Vagina (tissue), 2 donors: Measurements from ENCODE around the gene NCCRP1. TPM values are rescaled to one million over a fixed set of nuclear protein-coding genes. Genes with fewer than 3 reads are reported as not detected.

ENCODE experiments used
- DNase-seq, 2 donors: peaks; one replicate each; pipeline ENCODE4 v3.0.0-alpha.2; 2017; ENCODE audit errors: extremely low spot score in 2 of 2
- H3K27ac ChIP-seq: fragments of 200-600 bp; sonication (generic); one replicate; pipeline ENCODE4 v1.5.1; 2019
- H3K27me3 ChIP-seq: fragments of 200-600 bp; sonication (generic); one replicate; pipeline ENCODE4 v1.5.1; 2019
- H3K36me3 ChIP-seq, 2 donors: fragments of 200-600 bp; sonication (generic); one replicate each; pipeline ENCODE4 v1.5.1; 2017 to 2019
- H3K4me1 ChIP-seq: fragments of 200-600 bp; sonication (generic); one replicate; pipeline ENCODE4 v1.5.1; 2019
- H3K4me3 ChIP-seq, 2 donors: fragments of 200-600 bp; sonication (generic); 1 replicate in 1 of 2; 2 replicates in 1 of 2; pipeline ENCODE4 v1.5.1; 2016 to 2019
- H3K9me3 ChIP-seq: fragments of 200-600 bp; sonication (generic); one replicate; pipeline ENCODE4 v1.5.1; 2019
- CTCF ChIP-seq, 3 experiments: fragments of 450-650 bp in 2 of 3; fragments of 200-600 bp in 1 of 3; sonication (generic) in 1 of 3; IDR thresholded peaks; one replicate each; pipeline ENCODE4 v1.5.1; 2017 to 2019; ENCODE audit warnings: antibody characterized with exemption in 3 of 3, mild to moderate bottlenecking in 2 of 3, moderate library complexity in 2 of 3
- POLR2A ChIP-seq, 2 donors: fragments of 450-650 bp; IDR thresholded peaks; one replicate each; pipeline ENCODE4 v1.6.1; 2017; ENCODE audit warnings: antibody characterized with exemption in 2 of 2, mild to moderate bottlenecking in 2 of 2, moderate library complexity in 2 of 2
- POLR2AphosphoS5 ChIP-seq, 2 donors: sonication (generic); formaldehyde crosslinking; IDR thresholded peaks; one replicate each; pipeline ENCODE4 v1.9.0; 2017; ENCODE audit warnings: antibody characterized with exemption in 2 of 2, mild to moderate bottlenecking in 2 of 2, low read depth in 1 of 2; ENCODE audit not compliant: insufficient read depth in 1 of 2
- intact Hi-C: fragments of 100-400 bp; cut with DNase I; formaldehyde crosslinking; loops from one replicate; pipeline ENCODE4 v1.15.1; 2023
- total RNA-seq: library from RNA; depleted of rRNA; stranded (reverse); fragments of >200 nt; gene quantifications from one replicate; pipeline ENCODE4 v1.2.3, GENCODE V29; 2016

The NCCRP1 gene
- total RNA-seq, 1 donor from 2014 or later, result 41.7 TPM

- H3K27ac ChIP-seq, result no peak overlapping the region
- H3K27me3 ChIP-seq, result no peaks in the 10 kb centered on the region
- no peaks in the 10 kb centered on the region for H3K4me1 ChIP-seq
- no peak overlapping the region for H3K4me3 ChIP-seq
- no peaks in the 10 kb centered on the region for H3K9me3 ChIP-seq
- TF ChIP-seq POLR2AphosphoS5 (IDR thresholded peaks at IDR 0.05; ENCODE audit: insufficient read depth in 1 of 2, low read depth in 1 of 2) (no peak), POLR2A (IDR thresholded peaks at IDR 0.05) (no peak)
- H3K36me3 ChIP-seq, result no peaks in the 10 kb centered on the region
- no peak for DNase-seq
- intact Hi-C loops, result no loop called here
Measured at GRCh38 chr19:39223703-39224279, 27.0 kb downstream of the NCCRP1 start.

- Histone ChIP-seq H3K9me3 (no peaks in the 10 kb centered on the region), H3K36me3 (no peaks in the 10 kb centered on the region), H3K27ac (no peak overlapping the region), H3K4me1 (no peaks in the 10 kb centered on the region), H3K27me3 (no peaks in the 10 kb centered on the region), H3K4me3 (no peak overlapping the region)
- intact Hi-C loops, result no loop called here
- TF ChIP-seq POLR2AphosphoS5 (IDR thresholded peaks at IDR 0.05; ENCODE audit: insufficient read depth in 1 of 2, low read depth in 1 of 2) (no peak), POLR2A (IDR thresholded peaks at IDR 0.05) (no peak), CTCF (IDR thresholded peaks at IDR 0.05) (no peak)
- no peak for DNase-seq
Measured at GRCh38 chr19:39224910-39225309, 28.1 kb downstream of the NCCRP1 start.

- Histone ChIP-seq H3K4me1 (no peaks in the 10 kb centered on the region), H3K9me3 (no peaks in the 10 kb centered on the region), H3K27ac (no peak overlapping the region), H3K36me3 (no peaks in the 10 kb centered on the region), H3K27me3 (no peaks in the 10 kb centered on the region), H3K4me3 (no peak overlapping the region)
- intact Hi-C loops, result no loop called here
- no peak for TF ChIP-seq POLR2AphosphoS5 (IDR thresholded peaks at IDR 0.05; ENCODE audit: insufficient read depth in 1 of 2, low read depth in 1 of 2)
- TF ChIP-seq CTCF (IDR thresholded peaks at IDR 0.05), result no peak
- no peak for TF ChIP-seq POLR2A (IDR thresholded peaks at IDR 0.05)
- no peak for DNase-seq
Measured at GRCh38 chr19:39230096-39230764, 33.5 kb downstream of the NCCRP1 start.

- no peaks in the 10 kb centered on the region for H3K27me3 ChIP-seq
- no peaks in the 10 kb centered on the region for H3K9me3 ChIP-seq
- H3K4me1 ChIP-seq, result no peaks in the 10 kb centered on the region
- no peak overlapping the region for H3K4me3 ChIP-seq
- no peak for TF ChIP-seq POLR2AphosphoS5 (IDR thresholded peaks at IDR 0.05; ENCODE audit: insufficient read depth in 1 of 2, low read depth in 1 of 2)
- TF ChIP-seq CTCF (IDR thresholded peaks at IDR 0.05), result no peak
- TF ChIP-seq POLR2A (IDR thresholded peaks at IDR 0.05), result no peak
- no peak for DNase-seq
- no peaks in the 10 kb centered on the region for H3K36me3 ChIP-seq
- no peak overlapping the region for H3K27ac ChIP-seq
- intact Hi-C loops, result no loop called here
Measured at GRCh38 chr19:39232708-39233107, 35.9 kb downstream of the NCCRP1 start.

GRCh38 chr19:39236527-39236926, 39.8 kb downstream of the NCCRP1 start:
- no peak for TF ChIP-seq CTCF (IDR thresholded peaks at IDR 0.05)
- no peak for TF ChIP-seq POLR2A (IDR thresholded peaks at IDR 0.05)
- TF ChIP-seq POLR2AphosphoS5 (IDR thresholded peaks at IDR 0.05; ENCODE audit: insufficient read depth in 1 of 2, low read depth in 1 of 2), result no peak
- H3K9me3 ChIP-seq, result no peaks in the 10 kb centered on the region
- intact Hi-C loops, result no loop called here
- H3K36me3 ChIP-seq, result no peaks in the 10 kb centered on the region
- no peaks in the 10 kb centered on the region for H3K4me1 ChIP-seq
- DNase-seq, result no peak
- no peak overlapping the region for H3K4me3 ChIP-seq
- no peaks in the 10 kb centered on the region for H3K27me3 ChIP-seq
- H3K27ac ChIP-seq, result no peak overlapping the region
